GM23338 (cell line): ENCODE results near the gene NUMBL.

ENCODE experiments used
- CREB1 ChIP-seq: fragments of 250-450 bp; sonication (Bioruptor Pico); IDR thresholded peaks from 2 replicates; pipeline ENCODE4 v1.5.0; 2020; ENCODE audit warnings: low read depth, mild to moderate bottlenecking, moderate library complexity
- CTCF ChIP-seq, 2 experiments: fragments of 200-600 bp in 1 of 2; sonication (generic) in 1 of 2; conservative IDR thresholded peaks; 2 replicates each; pipeline versions ENCODE4 v1.5.1 to v1.6.1; 2016 to 2017; ENCODE audit warnings: antibody characterized with exemption in 2 of 2, low read depth in 2 of 2, mild to moderate bottlenecking in 2 of 2, moderate library complexity in 1 of 2
- EZH2 ChIP-seq: fragments of 200-600 bp; sonication (generic); IDR thresholded peaks from one replicate; pipeline ENCODE4 v1.8.0; 2017; ENCODE audit warnings: antibody characterized with exemption, mild to moderate bottlenecking, low read depth; ENCODE audit not compliant: unreplicated experiment
- EZH2phosphoT487 ChIP-seq: fragments of 200-600 bp; sonication (generic); IDR thresholded peaks from one replicate; pipeline ENCODE4 v1.8.1; 2018; ENCODE audit warnings: antibody characterized with exemption; ENCODE audit not compliant: unreplicated experiment
- NANOG ChIP-seq: IDR thresholded peaks from 2 replicates; pipeline ENCODE4 v1.6.1; 2016; ENCODE audit warnings: antibody characterized with exemption, borderline replicate concordance
- POLR2AphosphoS5 ChIP-seq: IDR thresholded peaks from 2 replicates; pipeline ENCODE4 v1.6.1; 2016; ENCODE audit warnings: antibody characterized with exemption, low read depth
- REST ChIP-seq: IDR thresholded peaks from one replicate; pipeline ENCODE4 v1.6.1; 2018; ENCODE audit warnings: antibody characterized with exemption; ENCODE audit not compliant: unreplicated experiment
- ZNF114 ChIP-seq: fragments of 250-450 bp; sonication (Bioruptor Pico); IDR thresholded peaks from 2 replicates; pipeline ENCODE4 v1.5.0; 2020; ENCODE audit warnings: mild to moderate bottlenecking, moderate library complexity
- ZNF462 ChIP-seq: fragments of 250-450 bp; sonication (Bioruptor Pico); IDR thresholded peaks from 2 replicates; pipeline ENCODE4 v1.5.0; 2020; ENCODE audit warnings: mild to moderate bottlenecking, moderate library complexity

- TF ChIP-seq CTCF (conservative IDR thresholded peaks at IDR 0.05; ENCODE audit: low read depth in 2 of 2) (no peak), EZH2 (no peak), EZH2phosphoT487 (no peak), POLR2AphosphoS5 (no peak), REST (no peak), CREB1 (no peak), ZNF462 (CRISPR knock-in tag) (no peak), NANOG (no peak), ZNF114 (no peak)
Measured at GRCh38 chr19:40726279-40726678, 35.8 kb upstream of the NUMBL start.
